ENCODE results near the gene B4GALT3.

DNA sequence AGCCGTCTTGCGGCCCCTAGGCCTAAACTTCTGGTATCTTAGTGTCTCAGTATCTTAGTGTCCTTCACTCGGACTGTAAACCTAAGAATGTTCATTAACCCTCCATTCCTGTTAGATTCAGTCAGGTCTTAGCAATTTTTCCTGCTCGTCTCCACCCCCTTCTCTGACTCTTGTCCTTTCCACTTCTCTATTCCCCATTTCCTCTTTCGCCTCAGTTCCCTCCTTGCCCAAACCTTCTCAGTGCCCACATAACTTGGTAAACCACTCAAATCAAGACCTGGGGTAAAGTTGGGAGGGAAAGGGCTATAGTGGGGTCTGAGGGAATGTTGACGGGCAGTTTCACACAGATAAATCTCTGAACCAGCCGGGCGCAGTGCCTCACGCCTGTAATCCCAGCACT is 37.1 kb upstream of the B4GALT3 start:
- no peak for TF ChIP-seq ZNF274 (IDR thresholded peaks at IDR 0.05; ENCODE audit: low read depth, low read length)
- TF ChIP-seq YY1 (IDR thresholded peaks at IDR 0.05; ENCODE audit: insufficient read depth, insufficient read length): no peak
- no peak for TF ChIP-seq SUZ12 (IDR thresholded peaks at IDR 0.05; ENCODE audit: extremely low read depth, insufficient read depth, insufficient read length)

Data from NT2/D1 (cell line).